Trophoblast cell (in vitro differentiated cells and primary cell): ENCODE measurements around the gene GPR68.

ENCODE experiments used
- DNase-seq, 2 donors: peaks; one replicate each; pipeline ENCODE4 v3.0.0-alpha.2; 2016
- H2AFZ ChIP-seq: 2 replicates; pipeline ENCODE4 v1.6.1; 2013; ENCODE audit warnings: low read length, moderate library complexity, mild to moderate bottlenecking; ENCODE audit not compliant: insufficient read depth, poor library complexity
- H2AK5ac ChIP-seq: 2 replicates; pipeline ENCODE4 v1.6.1; 2013; ENCODE audit warnings: mild to moderate bottlenecking, low read length
- H2BK120ac ChIP-seq: 2 replicates; pipeline ENCODE4 v1.6.1; 2013; ENCODE audit warnings: low read length, mild to moderate bottlenecking, moderate library complexity; ENCODE audit not compliant: insufficient read depth, poor library complexity
- H2BK12ac ChIP-seq: 2 replicates; pipeline ENCODE4 v1.6.1; 2013; ENCODE audit warnings: mild to moderate bottlenecking, low read length, moderate library complexity
- H2BK5ac ChIP-seq: 2 replicates; pipeline ENCODE4 v1.6.1; 2013; ENCODE audit warnings: low read length, low read depth, moderate library complexity, mild to moderate bottlenecking; ENCODE audit not compliant: poor library complexity
- H3K14ac ChIP-seq: 2 replicates; pipeline ENCODE4 v1.6.1; 2013; ENCODE audit warnings: mild to moderate bottlenecking, low read length
- H3K18ac ChIP-seq: 2 replicates; pipeline ENCODE4 v1.6.1; 2013; ENCODE audit warnings: mild to moderate bottlenecking, low read length
- H3K23ac ChIP-seq: 2 replicates; pipeline ENCODE4 v1.6.1; 2013; ENCODE audit warnings: low read length
- H3K27ac ChIP-seq: 2 replicates; pipeline ENCODE4 v1.5.1; 2013; ENCODE audit warnings: low read depth, mild to moderate bottlenecking, inconsistent platforms, low read length, moderate library complexity
- H3K27me3 ChIP-seq: 2 replicates; pipeline ENCODE4 v1.6.1; 2013; ENCODE audit warnings: inconsistent platforms, mild to moderate bottlenecking, low read length, moderate library complexity; ENCODE audit not compliant: insufficient read depth
- H3K36me3 ChIP-seq, 2 experiments: 1 replicate in 1 of 2; 2 replicates in 1 of 2; pipeline ENCODE4 v1.6.1; 2013; ENCODE audit warnings: low read length in 2 of 2, mild to moderate bottlenecking in 2 of 2, moderate library complexity in 1 of 2; ENCODE audit not compliant: insufficient read depth in 2 of 2, control insufficient read depth in 1 of 2
- H3K4ac ChIP-seq: 2 replicates; pipeline ENCODE4 v1.6.1; 2013; ENCODE audit warnings: low read depth, mild to moderate bottlenecking, low read length, moderate library complexity
- H3K4me1 ChIP-seq, 2 experiments: 1 replicate in 1 of 2; 2 replicates in 1 of 2; pipeline ENCODE4 v1.6.1; 2013; ENCODE audit warnings: low read length in 2 of 2, mild to moderate bottlenecking in 2 of 2, moderate library complexity in 1 of 2; ENCODE audit not compliant: insufficient read depth in 2 of 2, control insufficient read depth in 1 of 2
- H3K4me2 ChIP-seq: 2 replicates; pipeline ENCODE4 v1.6.1; 2013; ENCODE audit warnings: inconsistent platforms, mild to moderate bottlenecking, low read length, moderate library complexity
- H3K4me3 ChIP-seq: 2 replicates; pipeline ENCODE4 v1.5.1; 2013; ENCODE audit warnings: mild to moderate bottlenecking, low read depth, low read length, inconsistent platforms
- H3K79me1 ChIP-seq: one replicate; pipeline ENCODE4 v1.6.1; 2013; ENCODE audit warnings: low read length
- H3K79me2 ChIP-seq: 2 replicates; pipeline ENCODE4 v1.6.1; 2013; ENCODE audit warnings: low read length, mild to moderate bottlenecking; ENCODE audit not compliant: control insufficient read depth, insufficient read depth, poor library complexity
- H3K9ac ChIP-seq: 2 replicates; pipeline ENCODE4 v1.6.1; 2013; ENCODE audit warnings: mild to moderate bottlenecking, low read length
- H3K9me3 ChIP-seq: 2 replicates; pipeline ENCODE4 v1.6.1; 2013; ENCODE audit warnings: low read depth, mild to moderate bottlenecking, control low read depth, inconsistent platforms, low read length; ENCODE audit not compliant: insufficient read depth
- H4K12ac ChIP-seq: 2 replicates; pipeline ENCODE4 v1.6.1; 2013; ENCODE audit warnings: low read depth, mild to moderate bottlenecking, low read length, moderate library complexity
- H4K8ac ChIP-seq: 2 replicates; pipeline ENCODE4 v1.6.1; 2013; ENCODE audit warnings: low read depth, mild to moderate bottlenecking, low read length, moderate library complexity
- H4K91ac ChIP-seq: one replicate; pipeline ENCODE4 v1.6.1; 2013; ENCODE audit warnings: low read depth, mild to moderate bottlenecking, low read length, moderate library complexity
- WGBS: extraction: QIAGEN DNeasy Blood & Tissue Kit; methylation state at CpG from one replicate; pipeline ENCODE4 v1.1.7; 2013; ENCODE audit warnings: missing lambda C conversion rate; ENCODE audit not compliant: insufficient read length, insufficient coverage; ENCODE audit errors: extremely low coverage; 5-methylcytosine and 5-hydroxymethylcytosine counted together

GPR68 gene

GRCh38 chr14:91278383-91278715 lies 33.8 kb upstream of the GPR68 start:
- H3K4me2 ChIP-seq = no peak overlapping the region
- no peak overlapping the region for H2AK5ac ChIP-seq
- no peak overlapping the region for H4K12ac ChIP-seq
- H3K79me2 ChIP-seq = peaks cover 2% of the 10 kb centered on the region
- H3K36me3 ChIP-seq = peaks cover 0 to 10% of the 10 kb centered on the region in 2 experiments
- no CpG with 5 or more reads among the region's 5 CpGs for WGBS
- no peak overlapping the region for H3K9ac ChIP-seq
- H2AFZ ChIP-seq = no peak overlapping the region
- no peak overlapping the region for H2BK120ac ChIP-seq
- H3K4ac ChIP-seq = no peak overlapping the region
- peaks cover 7% of the 10 kb centered on the region for H3K79me1 ChIP-seq
- H4K91ac ChIP-seq = no peak overlapping the region
- no peak overlapping the region for H3K18ac ChIP-seq
- no peak overlapping the region for H3K23ac ChIP-seq
- H3K9me3 ChIP-seq = no peaks in the 10 kb centered on the region
- no peak overlapping the region for H2BK12ac ChIP-seq
- no peak overlapping the region for H4K8ac ChIP-seq
- H3K14ac ChIP-seq = no peak overlapping the region
- H3K4me1 ChIP-seq = peaks cover 17% of the 10 kb centered on the region in 2 experiments
- H3K27ac ChIP-seq = no peak overlapping the region
- no peaks in the 10 kb centered on the region for H3K27me3 ChIP-seq
- no peak overlapping the region for H3K4me3 ChIP-seq
- DNase-seq = no peak
- no peak overlapping the region for H2BK5ac ChIP-seq

GRCh38 chr14:91277546-91278382 lies 33.3 kb upstream of the GPR68 start:
- Histone ChIP-seq H2BK120ac (no peak overlapping the region), H3K4me3 (no peak overlapping the region), H3K36me3 (peaks cover under 1 to 12% of the 10 kb centered on the region in 2 experiments), H3K27me3 (no peaks in the 10 kb centered on the region), H3K79me2 (no peaks in the 10 kb centered on the region), H3K79me1 (peaks cover 2% of the 10 kb centered on the region), H3K4me2 (no peak overlapping the region), H3K14ac (no peak overlapping the region), H4K8ac (no peak overlapping the region), H2BK12ac (no peak overlapping the region), H4K91ac (no peak overlapping the region), H2AFZ (no peak overlapping the region), H2AK5ac (peak overlapping the region; percentile 2), H4K12ac (no peak overlapping the region), H3K4me1 (peaks cover 11 to 12% of the 10 kb centered on the region in 2 experiments), H3K9ac (no peak overlapping the region), H2BK5ac (no peak overlapping the region), H3K27ac (no peak overlapping the region), H3K9me3 (no peaks in the 10 kb centered on the region), H3K4ac (no peak overlapping the region), H3K18ac (no peak overlapping the region), H3K23ac (no peak overlapping the region)
- DNase-seq = no peak
- no CpG with 5 or more reads among the region's 30 CpGs for WGBS

- WGBS = no CpG with 5 or more reads among the region's 9 CpGs
- Histone ChIP-seq H2BK5ac (no peak overlapping the region), H2AK5ac (no peak overlapping the region)
Measured at GRCh38 chr14:91274796-91275195, 30.3 kb upstream of the GPR68 start.

GRCh38 chr14:91273885-91274273 lies 29.4 kb upstream of the GPR68 start:
- Histone ChIP-seq H3K14ac (no peak overlapping the region), H3K36me3 (peaks cover 6 to 9% of the 10 kb centered on the region in 2 experiments), H3K9ac (no peak overlapping the region), H3K79me2 (no peaks in the 10 kb centered on the region), H3K27ac (no peak overlapping the region), H2AFZ (no peak overlapping the region), H3K4me3 (no peak overlapping the region), H3K4me2 (no peak overlapping the region), H4K8ac (no peak overlapping the region), H4K91ac (no peak overlapping the region), H2AK5ac (no peak overlapping the region), H3K9me3 (no peaks in the 10 kb centered on the region), H3K79me1 (no peaks in the 10 kb centered on the region), H2BK5ac (no peak overlapping the region), H3K27me3 (no peaks in the 10 kb centered on the region), H3K4ac (no peak overlapping the region), H3K18ac (no peak overlapping the region), H3K4me1 (no peaks in the 10 kb centered on the region), H4K12ac (no peak overlapping the region), H3K23ac (no peak overlapping the region), H2BK120ac (no peak overlapping the region), H2BK12ac (no peak overlapping the region)
- no peak for DNase-seq
- WGBS = no CpG with 5 or more reads among the region's 13 CpGs

More at GRCh38 chr14:91274796-91275195, 30.3 kb upstream of the GPR68 start:
- H2AFZ ChIP-seq = no peak overlapping the region
- H3K4ac ChIP-seq = no peak overlapping the region
- no peak overlapping the region for H2BK12ac ChIP-seq
- H4K91ac ChIP-seq = no peak overlapping the region
- no peak overlapping the region for H3K4me2 ChIP-seq
- no peaks in the 10 kb centered on the region for H3K4me1 ChIP-seq
- H3K18ac ChIP-seq = no peak overlapping the region
- H3K23ac ChIP-seq = no peak overlapping the region
- DNase-seq = no peak
- H3K4me3 ChIP-seq = no peak overlapping the region
- peaks cover 6 to 9% of the 10 kb centered on the region in 2 experiments for H3K36me3 ChIP-seq
- no peaks in the 10 kb centered on the region for H3K27me3 ChIP-seq
- no peak overlapping the region for H2BK120ac ChIP-seq
- H4K8ac ChIP-seq = no peak overlapping the region
- H3K14ac ChIP-seq = no peak overlapping the region
- no peak overlapping the region for H3K9ac ChIP-seq
- H3K9me3 ChIP-seq = no peaks in the 10 kb centered on the region
- H4K12ac ChIP-seq = no peak overlapping the region
- H3K79me2 ChIP-seq = no peaks in the 10 kb centered on the region
- H3K27ac ChIP-seq = no peak overlapping the region
- no peaks in the 10 kb centered on the region for H3K79me1 ChIP-seq
